22Rv1 (cell line): ENCODE data around the gene ARID1B.

ENCODE experiments used
- ZFX ChIP-seq: fragments of 450-650 bp; IDR thresholded peaks from 2 replicates; pipeline ENCODE4 v1.6.1; 2017; ENCODE audit warnings: antibody characterized with exemption, borderline replicate concordance
- TF ChIP-seq, protein P1 (sequence below): fragments of 450-650 bp; IDR thresholded peaks from 2 replicates; pipeline ENCODE4 v1.5.1; 2017; ENCODE audit warnings: mild to moderate bottlenecking

GRCh38 chr6:156999762-157000161 lies 222.6 kb downstream of the ARID1B start:
- TF ChIP-seq, protein P1, sequence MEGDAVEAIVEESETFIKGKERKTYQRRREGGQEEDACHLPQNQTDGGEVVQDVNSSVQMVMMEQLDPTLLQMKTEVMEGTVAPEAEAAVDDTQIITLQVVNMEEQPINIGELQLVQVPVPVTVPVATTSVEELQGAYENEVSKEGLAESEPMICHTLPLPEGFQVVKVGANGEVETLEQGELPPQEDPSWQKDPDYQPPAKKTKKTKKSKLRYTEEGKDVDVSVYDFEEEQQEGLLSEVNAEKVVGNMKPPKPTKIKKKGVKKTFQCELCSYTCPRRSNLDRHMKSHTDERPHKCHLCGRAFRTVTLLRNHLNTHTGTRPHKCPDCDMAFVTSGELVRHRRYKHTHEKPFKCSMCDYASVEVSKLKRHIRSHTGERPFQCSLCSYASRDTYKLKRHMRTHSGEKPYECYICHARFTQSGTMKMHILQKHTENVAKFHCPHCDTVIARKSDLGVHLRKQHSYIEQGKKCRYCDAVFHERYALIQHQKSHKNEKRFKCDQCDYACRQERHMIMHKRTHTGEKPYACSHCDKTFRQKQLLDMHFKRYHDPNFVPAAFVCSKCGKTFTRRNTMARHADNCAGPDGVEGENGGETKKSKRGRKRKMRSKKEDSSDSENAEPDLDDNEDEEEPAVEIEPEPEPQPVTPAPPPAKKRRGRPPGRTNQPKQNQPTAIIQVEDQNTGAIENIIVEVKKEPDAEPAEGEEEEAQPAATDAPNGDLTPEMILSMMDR: no peak
- TF ChIP-seq ZFX: no peak
